Measurements from ENCODE around the gene PRDM12. TPM values are rescaled to one million over a fixed set of nuclear protein-coding genes. Genes with fewer than 3 reads are reported as not detected.
A peak's percentile ranks its signal among the peaks of the same experiment; 100 is the strongest.

Gene PRDM12
- 1 to 10 TPM in 1 of 3 donors, not detected in 2; 1.0 TPM for polyA plus RNA-seq

GRCh38 chr9:130664251-130665028, at the start of gene PRDM12:
Gene PRDM12, plus strand, starts transcription at chr9:130664594. Its CDS starts 60 bp downstream, at chr9:130664654.
- H3K4me3 Mint-ChIP-seq: peak within 1 kb of the TSS in 2 of 5 donors; percentile 14 to 52
- H3K27me3 Mint-ChIP-seq (ENCODE audit: low read depth in 3 of 3): peaks cover 14 to 25% (median 24%) of the 10 kb centered on the region in 3 donors
- H3K36me3 Mint-ChIP-seq: no peaks in the 10 kb centered on the region
- no peak for DNase-seq
- no peak within 1 kb of the TSS for H3K27ac Mint-ChIP-seq
- H3K4me1 Mint-ChIP-seq: peaks cover 5% of the 10 kb centered on the region in 2 donors
- no peaks in the 10 kb centered on the region for H3K9me3 Mint-ChIP-seq

- no peak overlapping the region for H3K27ac Mint-ChIP-seq
- DNase-seq: no peak
- no peak overlapping the region for H3K4me3 Mint-ChIP-seq
- H3K27me3 Mint-ChIP-seq (ENCODE audit: low read depth in 3 of 3): peaks cover 0 to 2% (median 0%) of the 10 kb centered on the region in 3 donors
- H3K9me3 Mint-ChIP-seq: no peaks in the 10 kb centered on the region
- H3K4me1 Mint-ChIP-seq: no peaks in the 10 kb centered on the region
- peaks cover 26 to 73% (median 40%) of the 10 kb centered on the region in 3 donors for H3K36me3 Mint-ChIP-seq
Observed at GRCh38 chr9:130616451-130616850, 47.9 kb upstream of the PRDM12 start.

- Mint-ChIP-seq H3K4me3 (no peak overlapping the region), H3K4me1 (no peaks in the 10 kb centered on the region), H3K9me3 (no peaks in the 10 kb centered on the region), H3K36me3 (peaks cover 15 to 58% (median 27%) of the 10 kb centered on the region in 3 donors), H3K27me3 (ENCODE audit: low read depth in 3 of 3) (no peaks in the 10 kb centered on the region), H3K27ac (no peak overlapping the region)
- DNase-seq: no peak
Observed at GRCh38 chr9:130623466-130623865, 40.9 kb upstream of the PRDM12 start.

- no peaks in the 10 kb centered on the region for H3K9me3 Mint-ChIP-seq
- peaks cover 15 to 58% (median 27%) of the 10 kb centered on the region in 3 donors for H3K36me3 Mint-ChIP-seq
- no peaks in the 10 kb centered on the region for H3K27me3 Mint-ChIP-seq (ENCODE audit: low read depth in 3 of 3)
- DNase-seq: no peak
- no peak overlapping the region for H3K27ac Mint-ChIP-seq
- H3K4me3 Mint-ChIP-seq: no peak overlapping the region
- no peaks in the 10 kb centered on the region for H3K4me1 Mint-ChIP-seq
Observed at GRCh38 chr9:130624154-130624553, 40.2 kb upstream of the PRDM12 start.

- H3K27me3 Mint-ChIP-seq (ENCODE audit: low read depth in 3 of 3): no peaks in the 10 kb centered on the region
- DNase-seq: no peak
- H3K9me3 Mint-ChIP-seq: no peaks in the 10 kb centered on the region
- no peaks in the 10 kb centered on the region for H3K4me1 Mint-ChIP-seq
- H3K27ac Mint-ChIP-seq: no peak overlapping the region
- no peak overlapping the region for H3K4me3 Mint-ChIP-seq
- peaks cover 4 to 44% (median 23%) of the 10 kb centered on the region in 3 donors for H3K36me3 Mint-ChIP-seq
Observed at GRCh38 chr9:130626249-130626996, 38.0 kb upstream of the PRDM12 start.

- H3K9me3 Mint-ChIP-seq: no peaks in the 10 kb centered on the region
- peaks cover 4 to 49% (median 23%) of the 10 kb centered on the region in 3 donors for H3K36me3 Mint-ChIP-seq
- no peaks in the 10 kb centered on the region for H3K27me3 Mint-ChIP-seq (ENCODE audit: low read depth in 3 of 3)
- no peaks in the 10 kb centered on the region for H3K4me1 Mint-ChIP-seq
- DNase-seq: no peak
- no peak overlapping the region for H3K27ac Mint-ChIP-seq
- H3K4me3 Mint-ChIP-seq: no peak overlapping the region
Observed at GRCh38 chr9:130627051-130627450, 37.3 kb upstream of the PRDM12 start.

GRCh38 chr9:130627896-130628792, 36.2 kb upstream of the PRDM12 start:
- no peaks in the 10 kb centered on the region for H3K4me1 Mint-ChIP-seq
- H3K36me3 Mint-ChIP-seq: peaks cover 4 to 50% (median 26%) of the 10 kb centered on the region in 3 donors
- no peaks in the 10 kb centered on the region for H3K27me3 Mint-ChIP-seq (ENCODE audit: low read depth in 3 of 3)
- no peaks in the 10 kb centered on the region for H3K9me3 Mint-ChIP-seq
- DNase-seq: no peak
- no peak overlapping the region for H3K27ac Mint-ChIP-seq
- no peak overlapping the region for H3K4me3 Mint-ChIP-seq

GRCh38 chr9:130629443-130630070, 34.8 kb upstream of the PRDM12 start:
- Mint-ChIP-seq H3K4me3 (no peak overlapping the region), H3K9me3 (no peaks in the 10 kb centered on the region), H3K27ac (no peak overlapping the region), H3K36me3 (peaks cover 0 to 50% (median 23%) of the 10 kb centered on the region in 3 donors), H3K4me1 (no peaks in the 10 kb centered on the region), H3K27me3 (ENCODE audit: low read depth in 3 of 3) (no peaks in the 10 kb centered on the region)
- no peak for DNase-seq

GRCh38 chr9:130630071-130630450, 34.3 kb upstream of the PRDM12 start:
- peaks cover 0 to 54% (median 26%) of the 10 kb centered on the region in 3 donors for H3K36me3 Mint-ChIP-seq

GRCh38 chr9:130630506-130631330, 33.7 kb upstream of the PRDM12 start:
- peaks cover 0 to 51% (median 24%) of the 10 kb centered on the region in 3 donors for H3K36me3 Mint-ChIP-seq
- H3K27ac Mint-ChIP-seq: no peak overlapping the region
- no peaks in the 10 kb centered on the region for H3K27me3 Mint-ChIP-seq (ENCODE audit: low read depth in 3 of 3)
- no peaks in the 10 kb centered on the region for H3K4me1 Mint-ChIP-seq
- no peak for DNase-seq
- no peaks in the 10 kb centered on the region for H3K9me3 Mint-ChIP-seq
- H3K4me3 Mint-ChIP-seq: no peak overlapping the region

More at GRCh38 chr9:130630071-130630450, 34.3 kb upstream of the PRDM12 start:
- H3K27ac Mint-ChIP-seq: no peak overlapping the region
- H3K9me3 Mint-ChIP-seq: no peaks in the 10 kb centered on the region
- no peaks in the 10 kb centered on the region for H3K4me1 Mint-ChIP-seq
- no peaks in the 10 kb centered on the region for H3K27me3 Mint-ChIP-seq (ENCODE audit: low read depth in 3 of 3)
- H3K4me3 Mint-ChIP-seq: no peak overlapping the region
- DNase-seq: no peak

GRCh38 chr9:130631331-130632080, 32.9 kb upstream of the PRDM12 start:
- H3K9me3 Mint-ChIP-seq: no peaks in the 10 kb centered on the region
- no peaks in the 10 kb centered on the region for H3K4me1 Mint-ChIP-seq
- no peaks in the 10 kb centered on the region for H3K27me3 Mint-ChIP-seq (ENCODE audit: low read depth in 3 of 3)
- H3K27ac Mint-ChIP-seq: no peak overlapping the region
- no peak overlapping the region for H3K4me3 Mint-ChIP-seq
- H3K36me3 Mint-ChIP-seq: peaks cover 0 to 44% (median 16%) of the 10 kb centered on the region in 3 donors
- DNase-seq: no peak

- DNase-seq: no peak
- Mint-ChIP-seq H3K4me3 (no peak overlapping the region), H3K9me3 (no peaks in the 10 kb centered on the region), H3K27ac (no peak overlapping the region), H3K4me1 (no peaks in the 10 kb centered on the region), H3K27me3 (ENCODE audit: low read depth in 3 of 3) (no peaks in the 10 kb centered on the region), H3K36me3 (peaks cover 3 to 43% (median 16%) of the 10 kb centered on the region in 3 donors)
Observed at GRCh38 chr9:130632081-130632710, 32.2 kb upstream of the PRDM12 start.

Data from immature natural killer cell (primary cell).